GM12878 (cell line): Measurements from ENCODE around the gene TECTB. TPM values are rescaled to one million over a fixed set of nuclear protein-coding genes. Genes with fewer than 3 reads are reported as not detected.

Source experiments
- ATAC-seq: fragments of 200-7000 bp; cut with Tn5 transposase; 3 replicates; pipeline ENCODE4 v1.9.1; 2020; ENCODE audit warnings: mild to moderate bottlenecking, moderate library complexity
- BruUV-seq: library from RNA; stranded (reverse); fragments of 400-500 nt; replicated peaks from 2 replicates; lab custom pipeline; 2021; lab: Mats Ljungman, UMichigan
- CTCF ChIA-PET: fragments of 300-600 bp; sonication (Branson Sonifier 250); formaldehyde crosslinking; extraction: SDS; loops from one replicate; lab custom pipeline; 2021; ENCODE audit warnings: inconsistent platforms; lab: Yijun Ruan, JAX
- POLR2A ChIA-PET: fragments of 350-600 bp; formaldehyde crosslinking; extraction: SDS; loops from one replicate; lab custom pipeline; 2021; ENCODE audit warnings: inconsistent platforms; lab: Charles Lee
- RAD21 ChIA-PET: fragments of 300-600 bp; sonication (Branson Sonifier 250); formaldehyde crosslinking; loops from one replicate; lab custom pipeline; 2023; ENCODE audit warnings: antibody characterized with exemption; ENCODE audit not compliant: unreplicated experiment; lab: Charles Lee
- SMC1A ChIA-PET: fragments of 300-600 bp; sonication (Branson Sonifier 250); formaldehyde crosslinking; loops from one replicate; lab custom pipeline; 2023; ENCODE audit not compliant: unreplicated experiment, uncharacterized antibody; lab: Charles Lee
- DNase-seq: peaks from one replicate; pipeline ENCODE4 v3.0.0-alpha.2; 2011; ENCODE audit warnings: low read depth, low spot score
- FAIRE-seq: peaks from 3 replicates; lab custom pipeline; 2011; peaks lifted over from hg19 to GRCh38; lab: Jason Lieb, UNC
- H2AFZ ChIP-seq: 2 replicates; pipeline ENCODE4 v1.6.0; 2011; ENCODE audit warnings: low read depth, low read length, control low read depth; ENCODE audit not compliant: control insufficient read depth
- H3K27ac ChIP-seq: 2 replicates; pipeline ENCODE4 v1.5.1; 2011; ENCODE audit warnings: control low read depth; ENCODE audit not compliant: control insufficient read depth, insufficient read depth
- H3K27me3 ChIP-seq, 2 experiments: replicated peaks in 1 of 2; 2 replicates each; pipeline versions ENCODE4 v1.6.0 to v1.6.1; 2011; ENCODE audit warnings: low read length in 1 of 2; ENCODE audit not compliant: control insufficient read depth in 2 of 2, insufficient read depth in 2 of 2
- H3K36me3 ChIP-seq, 2 experiments: 2 replicates each; pipeline ENCODE4 v1.5.1; 2011; ENCODE audit warnings: low read length in 1 of 2; ENCODE audit not compliant: control insufficient read depth in 2 of 2, insufficient read depth in 2 of 2
- H3K4me1 ChIP-seq: 2 replicates; pipeline ENCODE4 v1.6.1; 2011; ENCODE audit warnings: mild to moderate bottlenecking, low read length, moderate library complexity, mixed read lengths; ENCODE audit not compliant: control insufficient read depth, insufficient read depth
- H3K4me2 ChIP-seq: 2 replicates; pipeline ENCODE4 v1.6.0; 2011; ENCODE audit warnings: control low read depth; ENCODE audit not compliant: control insufficient read depth, insufficient read depth
- H3K4me3 ChIP-seq: fragments of 200-600 bp; sonication (generic); 2 replicates; pipeline ENCODE4 v1.5.1; 2016
- H3K79me2 ChIP-seq: 2 replicates; pipeline ENCODE4 v1.6.0; 2011; ENCODE audit warnings: low read length; ENCODE audit not compliant: control insufficient read depth, insufficient read depth
- H3K9ac ChIP-seq: 2 replicates; pipeline ENCODE4 v1.8.0; 2011; ENCODE audit warnings: low read length, control low read depth, mixed read lengths; ENCODE audit not compliant: control insufficient read depth, insufficient read depth
- H3K9me3 ChIP-seq: replicated peaks from 3 replicates; pipeline ENCODE4 v1.5.1; 2011; ENCODE audit warnings: mild to moderate bottlenecking, low read length; ENCODE audit not compliant: control insufficient read depth, insufficient read depth
- H4K20me1 ChIP-seq: 2 replicates; pipeline ENCODE4 v1.6.0; 2011; ENCODE audit not compliant: control insufficient read depth, insufficient read depth
- BACH1 ChIP-seq: fragments of 450-650 bp; IDR thresholded peaks from 2 replicates; pipeline ENCODE4 v1.6.1; 2017; ENCODE audit warnings: mild to moderate bottlenecking, borderline replicate concordance
- EED ChIP-seq: sonication (generic); IDR thresholded peaks from 2 replicates; pipeline ENCODE4 v1.6.1; 2016; ENCODE audit warnings: antibody characterized with exemption, low read depth
- GABPA ChIP-seq: IDR thresholded peaks from 2 replicates; pipeline ENCODE4 v1.6.1; 2014; ENCODE audit warnings: antibody characterized with exemption, low read depth, mild to moderate bottlenecking, inconsistent platforms
- KLF5 ChIP-seq: fragments of 450-650 bp; IDR thresholded peaks from 2 replicates; pipeline ENCODE4 v1.6.1; 2014; ENCODE audit warnings: mild to moderate bottlenecking; ENCODE audit not compliant: partially characterized antibody
- MTA3 ChIP-seq: IDR thresholded peaks from 2 replicates; pipeline ENCODE4 v1.6.1; 2012; ENCODE audit warnings: low read length, inconsistent platforms, borderline replicate concordance
- NFIC ChIP-seq: IDR thresholded peaks from 2 replicates; pipeline ENCODE4 v1.6.1; 2012; ENCODE audit warnings: low read depth, mild to moderate bottlenecking, inconsistent platforms, low read length, moderate library complexity
- RELA ChIP-seq: fragments of 450-650 bp; IDR thresholded peaks from 2 replicates; pipeline ENCODE4 v1.8.0; 2014; ENCODE audit warnings: borderline replicate concordance; ENCODE audit not compliant: partially characterized antibody
- RFX5 ChIP-seq: IDR thresholded peaks from 2 replicates; pipeline ENCODE4 v1.6.1; 2011; ENCODE audit warnings: low read depth, low read length, improper control_type of control experiment
- SMARCA5 ChIP-seq: fragments of 450-650 bp; IDR thresholded peaks from 2 replicates; pipeline ENCODE4 v1.6.1; 2017; ENCODE audit warnings: mild to moderate bottlenecking
- ZNF24 ChIP-seq: fragments of 450-650 bp; IDR thresholded peaks from 2 replicates; pipeline ENCODE4 v1.6.1; 2017; ENCODE audit warnings: antibody characterized with exemption, mild to moderate bottlenecking
- WGBS: methylation state at CpG from one replicate; pipeline ENCODE4 v1.1.6; 2016; ENCODE audit warnings: low lambda C conversion rate; ENCODE audit not compliant: insufficient replicate concordance, insufficient coverage; ENCODE audit errors: missing lambda C conversion rate; 5-methylcytosine and 5-hydroxymethylcytosine counted together
- in situ Hi-C: fragments of 300-500 bp; cut with MboI; formaldehyde crosslinking; loops from 9 replicates; pipeline ENCODE4 v1.14.3; 2018; ENCODE audit warnings: mixed read lengths
- intact Hi-C: fragments of 100-400 bp; cut with micrococcal nuclease; formaldehyde crosslinking; loops from one replicate; pipeline ENCODE4 v1.14.2; 2022; ENCODE audit not compliant: unreplicated experiment
- polyA plus RNA-seq, 11 experiments: library from polyadenylated mRNA; depleted of rRNA in 4 of 11; unstranded in 6 of 11; stranded (reverse) in 5 of 11; fragments of >200 nt; fragmentation: Nextera tagmentation in 4 of 11; fragmentation: Illumina TruSeq in 1 of 11; extraction: Ambion mirVana in 4 of 11; extraction: Trizol in 1 of 11; gene quantifications; 1 replicate in 1 of 11; 2 replicates in 10 of 11; pipeline versions ENCODE4 v1.2.1 to v1.2.3, GENCODE V29; 2011 to 2016; ENCODE audit warnings: inconsistent platforms in 2 of 11, missing spikeins in 2 of 11, low read depth in 1 of 11
- total RNA-seq, 4 experiments: library from RNA; depleted of rRNA in 3 of 4; stranded (reverse); fragments of >200 nt in 3 of 4; fragmentation: Illumina TruSeq in 1 of 4; extraction: Trizol in 1 of 4; gene quantifications; 2 replicates each; pipeline versions ENCODE4 v1.2.1 to v1.2.3, GENCODE V29; 2013 to 2021
- TF ChIP-seq, protein P1 (sequence below): IDR thresholded peaks from 2 replicates; pipeline ENCODE4 v1.6.1; 2012; ENCODE audit warnings: low read depth, low read length, improper control_type of control experiment
- TF ChIP-seq, protein P2 (sequence below): fragments of 450-650 bp; IDR thresholded peaks from 2 replicates; pipeline ENCODE4 v1.6.1; 2016; ENCODE audit warnings: mild to moderate bottlenecking
- TF ChIP-seq, protein P3 (sequence below): IDR thresholded peaks from 2 replicates; pipeline ENCODE4 v1.6.1; 2012; ENCODE audit warnings: mild to moderate bottlenecking, low read depth, low read length
- TF ChIP-seq, protein P4 (sequence below): IDR thresholded peaks from 2 replicates; pipeline ENCODE4 v1.6.1; 2011; ENCODE audit warnings: low read depth, low read length, improper control_type of control experiment, borderline replicate concordance
- TF ChIP-seq, protein P5 (sequence below): IDR thresholded peaks from 2 replicates; pipeline ENCODE4 v1.6.1; 2011; ENCODE audit warnings: borderline replicate concordance, low read depth, mild to moderate bottlenecking, moderate library complexity, low read length; ENCODE audit not compliant: insufficient read depth, poor library complexity, severe bottlenecking

The TECTB gene
- total and polyA plus RNA-seq, 10 of the 15 experiments (the other 5 are each of a cell fraction or from before 2014, with no cell fraction given): not detected

DNA sequence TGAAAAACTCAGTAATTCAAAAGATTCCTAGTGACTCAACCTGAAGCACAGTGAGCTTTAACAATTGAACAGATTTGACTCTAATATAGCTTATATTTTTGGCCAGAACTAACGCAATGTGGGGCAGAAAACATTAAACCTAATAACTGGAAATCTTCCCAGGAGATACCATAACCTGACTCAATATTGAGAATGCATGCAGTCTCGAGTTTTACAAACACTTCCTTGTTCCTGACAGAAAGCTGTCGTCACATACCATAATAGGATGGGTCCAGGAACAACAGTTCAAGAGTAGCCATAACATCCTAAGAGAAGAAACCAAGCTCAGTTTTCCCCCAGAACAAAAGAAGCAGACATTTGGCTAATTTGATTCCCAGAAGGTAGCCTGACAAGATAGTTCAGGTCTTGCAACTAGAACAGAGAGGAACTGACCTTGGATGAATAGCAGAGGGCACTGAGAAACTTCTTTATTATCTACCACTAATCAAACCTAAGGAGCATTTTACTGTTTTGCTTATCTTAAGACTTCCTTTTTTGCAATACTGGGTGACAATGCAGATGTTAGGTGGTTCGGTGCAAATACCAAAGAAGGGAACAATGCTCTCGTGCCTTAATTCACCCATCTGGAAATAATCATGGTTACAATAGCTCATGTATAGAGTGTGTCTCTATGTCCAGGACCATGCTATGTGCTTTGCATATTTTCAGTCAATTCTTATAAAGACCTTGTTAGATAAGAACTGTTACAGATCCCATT, 52.1 kb downstream of the TECTB start:
- Histone ChIP-seq H3K4me2 (no peak overlapping the region), H3K27me3 (no peaks in the 10 kb centered on the region; a peak in 1 of 4 replicates), H3K4me3 (no peak overlapping the region), H3K9ac (no peak overlapping the region), H3K79me2 (no peaks in the 10 kb centered on the region), H3K4me1 (no peaks in the 10 kb centered on the region), H2AFZ (no peak overlapping the region), H4K20me1 (no peaks in the 10 kb centered on the region), H3K9me3 (no peaks in the 10 kb centered on the region), H3K27ac (no peak overlapping the region), H3K36me3 (no peaks in the 10 kb centered on the region)
- FAIRE-seq (no peak), DNase-seq (no peak), ATAC-seq (no peak)
- ChIA-PET RAD21 (no interaction called here), SMC1A (interaction anchor here (0.7 kb wide), 1 partner anchor 66 kb away, joined by 3 read pairs; no protein-coding TSS in a partner anchor), CTCF (interaction anchor here (0.7 to 1.7 kb wide), 4 partner anchors 14 to 137 kb away, joined by 3 to 4 read pairs (median 4); no protein-coding TSS in a partner anchor), POLR2A (no interaction called here)
- WGBS: 17% methylated on average over 5 of the region's 5 CpGs
- no TSS peak for BruUV-seq
- in situ Hi-C loops: no loop called here
- intact Hi-C loops: no loop called here
- TF ChIP-seq RFX5: no peak
- no peak for TF ChIP-seq EED
- TF ChIP-seq, protein P1, sequence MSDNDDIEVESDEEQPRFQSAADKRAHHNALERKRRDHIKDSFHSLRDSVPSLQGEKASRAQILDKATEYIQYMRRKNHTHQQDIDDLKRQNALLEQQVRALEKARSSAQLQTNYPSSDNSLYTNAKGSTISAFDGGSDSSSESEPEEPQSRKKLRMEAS: no peak
- TF ChIP-seq NFIC: no peak
- TF ChIP-seq RELA: no peak
- TF ChIP-seq, protein P2, sequence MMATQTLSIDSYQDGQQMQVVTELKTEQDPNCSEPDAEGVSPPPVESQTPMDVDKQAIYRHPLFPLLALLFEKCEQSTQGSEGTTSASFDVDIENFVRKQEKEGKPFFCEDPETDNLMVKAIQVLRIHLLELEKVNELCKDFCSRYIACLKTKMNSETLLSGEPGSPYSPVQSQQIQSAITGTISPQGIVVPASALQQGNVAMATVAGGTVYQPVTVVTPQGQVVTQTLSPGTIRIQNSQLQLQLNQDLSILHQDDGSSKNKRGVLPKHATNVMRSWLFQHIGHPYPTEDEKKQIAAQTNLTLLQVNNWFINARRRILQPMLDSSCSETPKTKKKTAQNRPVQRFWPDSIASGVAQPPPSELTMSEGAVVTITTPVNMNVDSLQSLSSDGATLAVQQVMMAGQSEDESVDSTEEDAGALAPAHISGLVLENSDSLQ: no peak
- TF ChIP-seq, protein P3, sequence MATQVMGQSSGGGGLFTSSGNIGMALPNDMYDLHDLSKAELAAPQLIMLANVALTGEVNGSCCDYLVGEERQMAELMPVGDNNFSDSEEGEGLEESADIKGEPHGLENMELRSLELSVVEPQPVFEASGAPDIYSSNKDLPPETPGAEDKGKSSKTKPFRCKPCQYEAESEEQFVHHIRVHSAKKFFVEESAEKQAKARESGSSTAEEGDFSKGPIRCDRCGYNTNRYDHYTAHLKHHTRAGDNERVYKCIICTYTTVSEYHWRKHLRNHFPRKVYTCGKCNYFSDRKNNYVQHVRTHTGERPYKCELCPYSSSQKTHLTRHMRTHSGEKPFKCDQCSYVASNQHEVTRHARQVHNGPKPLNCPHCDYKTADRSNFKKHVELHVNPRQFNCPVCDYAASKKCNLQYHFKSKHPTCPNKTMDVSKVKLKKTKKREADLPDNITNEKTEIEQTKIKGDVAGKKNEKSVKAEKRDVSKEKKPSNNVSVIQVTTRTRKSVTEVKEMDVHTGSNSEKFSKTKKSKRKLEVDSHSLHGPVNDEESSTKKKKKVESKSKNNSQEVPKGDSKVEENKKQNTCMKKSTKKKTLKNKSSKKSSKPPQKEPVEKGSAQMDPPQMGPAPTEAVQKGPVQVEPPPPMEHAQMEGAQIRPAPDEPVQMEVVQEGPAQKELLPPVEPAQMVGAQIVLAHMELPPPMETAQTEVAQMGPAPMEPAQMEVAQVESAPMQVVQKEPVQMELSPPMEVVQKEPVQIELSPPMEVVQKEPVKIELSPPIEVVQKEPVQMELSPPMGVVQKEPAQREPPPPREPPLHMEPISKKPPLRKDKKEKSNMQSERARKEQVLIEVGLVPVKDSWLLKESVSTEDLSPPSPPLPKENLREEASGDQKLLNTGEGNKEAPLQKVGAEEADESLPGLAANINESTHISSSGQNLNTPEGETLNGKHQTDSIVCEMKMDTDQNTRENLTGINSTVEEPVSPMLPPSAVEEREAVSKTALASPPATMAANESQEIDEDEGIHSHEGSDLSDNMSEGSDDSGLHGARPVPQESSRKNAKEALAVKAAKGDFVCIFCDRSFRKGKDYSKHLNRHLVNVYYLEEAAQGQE: no peak
- TF ChIP-seq KLF5: no peak
- TF ChIP-seq SMARCA5: no peak
- TF ChIP-seq GABPA: no peak
- no peak for TF ChIP-seq MTA3
- TF ChIP-seq, protein P4, sequence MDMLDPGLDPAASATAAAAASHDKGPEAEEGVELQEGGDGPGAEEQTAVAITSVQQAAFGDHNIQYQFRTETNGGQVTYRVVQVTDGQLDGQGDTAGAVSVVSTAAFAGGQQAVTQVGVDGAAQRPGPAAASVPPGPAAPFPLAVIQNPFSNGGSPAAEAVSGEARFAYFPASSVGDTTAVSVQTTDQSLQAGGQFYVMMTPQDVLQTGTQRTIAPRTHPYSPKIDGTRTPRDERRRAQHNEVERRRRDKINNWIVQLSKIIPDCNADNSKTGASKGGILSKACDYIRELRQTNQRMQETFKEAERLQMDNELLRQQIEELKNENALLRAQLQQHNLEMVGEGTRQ: no peak
- no peak for TF ChIP-seq ZNF24
- TF ChIP-seq, protein P5, sequence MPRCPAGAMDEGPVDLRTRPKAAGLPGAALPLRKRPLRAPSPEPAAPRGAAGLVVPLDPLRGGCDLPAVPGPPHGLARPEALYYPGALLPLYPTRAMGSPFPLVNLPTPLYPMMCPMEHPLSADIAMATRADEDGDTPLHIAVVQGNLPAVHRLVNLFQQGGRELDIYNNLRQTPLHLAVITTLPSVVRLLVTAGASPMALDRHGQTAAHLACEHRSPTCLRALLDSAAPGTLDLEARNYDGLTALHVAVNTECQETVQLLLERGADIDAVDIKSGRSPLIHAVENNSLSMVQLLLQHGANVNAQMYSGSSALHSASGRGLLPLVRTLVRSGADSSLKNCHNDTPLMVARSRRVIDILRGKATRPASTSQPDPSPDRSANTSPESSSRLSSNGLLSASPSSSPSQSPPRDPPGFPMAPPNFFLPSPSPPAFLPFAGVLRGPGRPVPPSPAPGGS: no peak
- TF ChIP-seq BACH1: no peak
